Activated naive CD4-positive, alpha-beta T cell treated with anti-CD3 and anti-CD28 coated beads, Interleukin-2, amount 50 U/mL, for 24 hours (primary cell): ENCODE results near the gene TMEM53.

Experiments
- H3K27ac Mint-ChIP-seq: one replicate; pipeline ENCODE4 v1.8.0; 2021; ENCODE audit warnings: mild to moderate bottlenecking, mixed read lengths
- H3K27me3 Mint-ChIP-seq: one replicate; pipeline ENCODE4 v1.8.0; 2021; ENCODE audit warnings: mixed read lengths
- H3K36me3 Mint-ChIP-seq: one replicate; pipeline ENCODE4 v1.8.0; 2021; ENCODE audit warnings: mixed read lengths
- H3K4me1 Mint-ChIP-seq: one replicate; pipeline ENCODE4 v1.8.0; 2021; ENCODE audit warnings: mixed read lengths
- H3K4me3 Mint-ChIP-seq: one replicate; pipeline ENCODE4 v1.8.0; 2021; ENCODE audit warnings: mild to moderate bottlenecking, mixed read lengths
- H3K9me3 Mint-ChIP-seq: one replicate; pipeline ENCODE4 v1.8.0; 2021; ENCODE audit warnings: mixed read lengths

Gene TMEM53

DNA sequence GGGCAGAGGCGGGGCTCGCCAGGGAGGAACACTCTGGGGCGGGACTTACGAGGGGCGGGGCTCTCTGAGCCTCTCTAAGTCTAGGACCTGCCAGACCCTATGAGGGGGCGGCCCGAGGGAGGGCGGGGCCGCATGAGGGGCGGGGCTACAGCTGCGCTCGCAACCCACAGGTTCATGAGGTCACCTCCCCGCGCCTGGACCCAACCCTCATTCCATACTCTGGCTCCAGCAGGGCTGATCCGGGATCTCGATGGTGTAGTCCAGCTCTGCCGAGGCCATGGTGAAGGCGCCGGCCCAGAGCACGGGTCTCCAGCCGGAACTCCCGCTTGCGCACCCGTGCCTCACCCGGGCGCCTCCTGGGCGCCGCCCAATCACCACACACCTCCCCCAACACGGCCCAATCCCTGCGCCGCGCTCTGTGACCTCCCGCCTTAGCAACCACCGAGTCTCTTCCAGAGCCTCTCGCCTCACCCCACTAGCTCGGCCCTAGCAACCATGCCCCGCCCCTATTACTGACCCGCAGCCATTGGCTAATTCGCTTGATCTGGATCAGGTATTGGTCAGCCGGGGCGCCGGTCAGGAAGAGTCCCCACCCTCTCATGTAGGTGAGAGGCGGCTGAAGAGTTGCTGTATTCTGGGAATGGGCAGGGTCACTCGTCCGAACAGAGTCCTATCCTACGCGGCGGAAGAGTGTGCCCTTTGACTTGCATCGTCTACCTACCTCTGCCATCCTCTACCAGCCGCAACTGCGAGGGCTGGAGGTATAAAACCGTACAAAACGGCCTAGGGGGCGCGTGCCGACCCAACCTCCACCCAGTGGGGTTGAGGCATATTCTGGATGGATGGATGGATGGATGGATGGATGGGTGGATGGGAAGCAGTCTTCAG, at the start of gene TMEM53, which contains the start of gene ARMH1:
Gene TMEM53 (minus strand): TSS at position 369 of the 888 bp plus-strand sequence. CDS start 90 bp downstream, at position 279.
Gene ARMH1 (plus strand): TSS at position 602 of the 888 bp plus-strand sequence. CDS start 14,984 bp downstream, outside the sequence.
- H3K27me3 Mint-ChIP-seq, result no peaks in the 10 kb centered on the region
- H3K4me1 Mint-ChIP-seq, result peaks cover 17% of the 10 kb centered on the region
- no peaks in the 10 kb centered on the region for H3K36me3 Mint-ChIP-seq
- no peaks in the 10 kb centered on the region for H3K9me3 Mint-ChIP-seq
- peak within 1 kb of the TSS; percentile 71 for H3K27ac Mint-ChIP-seq
- peak within 1 kb of the TSS; percentile 86 for H3K4me3 Mint-ChIP-seq

- H3K9me3 Mint-ChIP-seq, result no peaks in the 10 kb centered on the region
- peak overlapping the region; percentile 98 for H3K27ac Mint-ChIP-seq
- no peaks in the 10 kb centered on the region for H3K36me3 Mint-ChIP-seq
- H3K4me1 Mint-ChIP-seq, result peaks cover 71% of the 10 kb centered on the region
- no peaks in the 10 kb centered on the region for H3K27me3 Mint-ChIP-seq
- peak overlapping the region; percentile 85 for H3K4me3 Mint-ChIP-seq
Observed at GRCh38 chr1:44723496-44724295, 49.4 kb upstream of the TMEM53 start.

DNA sequence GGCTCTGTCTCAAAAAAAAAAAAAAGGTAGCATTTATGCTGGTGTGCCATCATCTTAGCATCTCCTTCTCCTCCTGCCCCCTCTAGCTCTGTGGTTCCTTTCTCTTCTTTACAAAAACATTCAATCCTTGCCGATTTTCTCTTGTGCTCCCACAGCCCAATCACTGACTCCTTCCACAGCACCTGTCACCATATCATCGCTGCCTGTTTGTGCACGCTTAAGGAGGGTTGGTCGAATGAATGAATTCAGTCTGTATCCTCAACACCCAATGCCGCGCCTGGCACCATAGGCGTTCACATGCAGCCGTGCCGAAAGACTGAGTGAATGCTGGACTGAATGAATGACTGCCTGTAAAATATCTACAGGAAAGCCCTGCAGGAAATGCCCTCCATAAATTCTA, 48.8 kb upstream of the TMEM53 start:
- H3K9me3 Mint-ChIP-seq, result no peaks in the 10 kb centered on the region
- H3K4me1 Mint-ChIP-seq, result peaks cover 73% of the 10 kb centered on the region
- no peaks in the 10 kb centered on the region for H3K36me3 Mint-ChIP-seq
- H3K27ac Mint-ChIP-seq, result peak overlapping the region; percentile 98
- no peaks in the 10 kb centered on the region for H3K27me3 Mint-ChIP-seq
- peak overlapping the region; percentile 85 for H3K4me3 Mint-ChIP-seq

- Mint-ChIP-seq H3K4me1 (peaks cover 76% of the 10 kb centered on the region), H3K36me3 (no peaks in the 10 kb centered on the region), H3K4me3 (peak overlapping the region; percentile 79), H3K27ac (peak overlapping the region; percentile 99), H3K27me3 (no peaks in the 10 kb centered on the region), H3K9me3 (no peaks in the 10 kb centered on the region)
Observed at GRCh38 chr1:44721485-44722361, 47.4 kb upstream of the TMEM53 start.

DNA sequence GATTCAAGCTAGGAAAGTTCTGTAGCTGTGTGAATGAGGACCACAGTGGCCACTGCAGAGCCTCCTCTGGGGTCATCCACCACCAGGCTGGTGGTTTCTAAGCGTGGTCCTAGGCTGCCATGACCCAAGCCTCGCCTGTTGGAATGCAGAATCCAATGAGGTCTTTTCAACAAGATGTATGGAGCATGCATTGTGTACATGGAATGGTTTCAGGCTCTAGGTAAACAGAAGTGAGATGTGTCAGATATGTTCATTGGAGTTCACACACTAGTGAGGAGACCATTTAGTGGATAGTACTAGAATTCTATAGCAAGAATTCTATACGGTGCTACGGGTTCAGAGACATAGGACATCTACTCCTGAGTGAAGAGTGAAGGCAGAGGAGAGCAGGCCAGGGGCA, 46.0 kb upstream of the TMEM53 start:
- H3K36me3 Mint-ChIP-seq, result no peaks in the 10 kb centered on the region
- peaks cover 81% of the 10 kb centered on the region for H3K4me1 Mint-ChIP-seq
- no peaks in the 10 kb centered on the region for H3K9me3 Mint-ChIP-seq
- H3K27ac Mint-ChIP-seq, result peak overlapping the region; percentile 99
- H3K4me3 Mint-ChIP-seq, result peak overlapping the region; percentile 75
- no peaks in the 10 kb centered on the region for H3K27me3 Mint-ChIP-seq

DNA sequence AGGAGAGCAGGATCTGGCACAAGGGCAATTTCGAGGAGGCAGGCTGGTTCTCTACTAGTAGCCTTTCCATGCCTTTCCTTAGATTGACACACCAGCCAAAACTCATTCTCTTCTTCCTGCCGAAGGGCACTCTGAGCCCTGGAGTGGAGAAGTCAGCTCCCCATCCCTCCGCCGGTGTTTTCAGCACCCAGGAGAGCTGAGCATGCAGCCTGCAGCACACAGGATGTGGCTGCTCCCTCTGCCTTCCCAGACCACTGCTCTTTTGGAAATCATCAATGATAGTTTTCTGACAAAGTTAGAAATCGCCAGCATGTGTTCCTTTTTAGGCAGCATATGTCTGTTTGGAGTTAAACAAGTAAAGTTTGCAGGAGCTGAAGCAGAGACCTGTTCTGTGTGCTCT, 45.0 kb upstream of the TMEM53 start:
- Mint-ChIP-seq H3K4me3 (no peak overlapping the region), H3K27me3 (no peaks in the 10 kb centered on the region), H3K9me3 (no peaks in the 10 kb centered on the region), H3K36me3 (no peaks in the 10 kb centered on the region), H3K27ac (no peak overlapping the region), H3K4me1 (peaks cover 81% of the 10 kb centered on the region)

- H3K4me3 Mint-ChIP-seq, result peak overlapping the region; percentile 15
- no peak overlapping the region for H3K27ac Mint-ChIP-seq
- H3K9me3 Mint-ChIP-seq, result no peaks in the 10 kb centered on the region
- no peaks in the 10 kb centered on the region for H3K36me3 Mint-ChIP-seq
- no peaks in the 10 kb centered on the region for H3K27me3 Mint-ChIP-seq
- H3K4me1 Mint-ChIP-seq, result peaks cover 72% of the 10 kb centered on the region
Observed at GRCh38 chr1:44718091-44718490, 43.8 kb upstream of the TMEM53 start.

DNA sequence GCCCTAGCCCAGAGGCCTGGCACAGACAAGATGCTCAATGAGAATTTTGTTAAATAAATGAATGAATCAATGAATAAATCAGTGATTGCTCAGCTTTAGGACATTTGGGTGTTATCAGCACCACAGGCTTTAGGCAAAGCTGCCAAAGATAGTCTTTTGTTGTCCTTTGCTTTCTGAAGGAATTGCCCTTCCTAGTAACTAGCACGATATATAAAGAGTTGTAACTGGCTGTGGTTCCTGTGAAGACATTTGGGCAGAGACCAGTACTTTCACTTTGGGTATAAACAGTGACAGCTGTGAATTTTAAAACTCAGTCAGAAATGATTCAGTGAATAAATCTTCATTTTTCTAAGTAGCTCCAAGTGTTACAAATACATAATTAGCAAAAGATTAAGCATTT, 43.4 kb upstream of the TMEM53 start:
- no peaks in the 10 kb centered on the region for H3K36me3 Mint-ChIP-seq
- H3K27me3 Mint-ChIP-seq, result no peaks in the 10 kb centered on the region
- H3K4me1 Mint-ChIP-seq, result peaks cover 69% of the 10 kb centered on the region
- no peak overlapping the region for H3K27ac Mint-ChIP-seq
- H3K4me3 Mint-ChIP-seq, result peak overlapping the region; percentile 15
- H3K9me3 Mint-ChIP-seq, result no peaks in the 10 kb centered on the region

GRCh38 chr1:44717156-44717555, 42.9 kb upstream of the TMEM53 start:
- Mint-ChIP-seq H3K4me1 (peaks cover 68% of the 10 kb centered on the region), H3K4me3 (no peak overlapping the region), H3K27ac (no peak overlapping the region), H3K27me3 (no peaks in the 10 kb centered on the region), H3K9me3 (no peaks in the 10 kb centered on the region), H3K36me3 (no peaks in the 10 kb centered on the region)

DNA sequence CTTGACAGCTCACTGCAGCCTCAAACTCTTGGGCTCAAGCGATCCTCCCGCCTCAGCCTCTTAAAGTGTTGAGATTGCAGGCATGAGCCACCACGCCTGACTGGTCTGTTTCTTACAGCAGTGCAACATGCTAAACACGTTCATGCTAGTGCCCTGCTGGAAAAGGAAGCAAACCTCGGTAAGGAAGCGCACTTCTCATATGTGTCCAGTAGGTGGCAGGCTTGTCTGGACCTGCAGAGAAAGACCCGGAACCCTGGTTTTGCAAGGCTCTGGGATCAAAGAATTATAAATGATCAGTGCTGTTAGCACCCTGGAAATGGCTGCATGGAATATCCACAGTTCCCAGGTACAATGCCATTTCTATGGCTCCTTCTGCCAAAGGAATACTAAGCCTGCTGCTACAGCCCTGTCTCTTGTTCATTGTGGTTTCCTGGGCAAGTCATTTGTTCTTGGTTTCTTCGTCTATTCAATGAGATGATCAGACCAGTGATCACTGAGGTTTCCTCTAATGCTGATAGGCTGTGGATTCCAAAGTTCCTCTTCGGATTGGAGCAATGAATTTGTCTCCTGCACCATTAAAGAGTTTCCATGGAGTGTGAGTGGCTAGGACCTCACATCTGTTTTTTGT, 40.8 kb upstream of the TMEM53 start:
- Mint-ChIP-seq H3K4me1 (peaks cover 47% of the 10 kb centered on the region), H3K27ac (no peak overlapping the region), H3K4me3 (no peak overlapping the region), H3K36me3 (no peaks in the 10 kb centered on the region), H3K27me3 (no peaks in the 10 kb centered on the region), H3K9me3 (no peaks in the 10 kb centered on the region)

DNA sequence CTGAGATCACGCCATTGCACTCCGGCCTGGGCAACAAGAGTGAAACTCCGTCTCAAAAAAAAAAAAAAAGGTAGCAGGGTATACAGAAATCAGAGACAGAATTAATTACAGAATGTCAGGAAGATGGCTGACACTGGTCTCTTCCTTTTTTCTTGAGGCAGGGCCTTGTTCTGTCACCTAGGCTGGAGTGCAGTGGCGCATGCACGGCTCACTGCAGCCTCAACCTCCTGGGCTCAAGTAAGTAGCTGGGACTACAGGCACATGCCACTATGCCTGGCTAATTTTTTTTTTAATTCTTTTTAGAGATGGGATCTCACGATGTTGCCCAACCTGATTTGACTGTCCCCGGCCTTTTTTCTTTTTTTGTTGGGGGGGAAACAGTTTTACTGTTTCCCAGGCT, 40.3 kb upstream of the TMEM53 start:
- Mint-ChIP-seq H3K4me3 (no peak overlapping the region), H3K4me1 (peaks cover 43% of the 10 kb centered on the region), H3K9me3 (no peaks in the 10 kb centered on the region), H3K36me3 (no peaks in the 10 kb centered on the region), H3K27me3 (no peaks in the 10 kb centered on the region), H3K27ac (no peak overlapping the region)

GRCh38 chr1:44713321-44713781, 39.1 kb upstream of the TMEM53 start:
- Mint-ChIP-seq H3K27ac (no peak overlapping the region), H3K4me1 (peaks cover 33% of the 10 kb centered on the region), H3K27me3 (no peaks in the 10 kb centered on the region), H3K9me3 (no peaks in the 10 kb centered on the region), H3K4me3 (no peak overlapping the region), H3K36me3 (no peaks in the 10 kb centered on the region)

DNA sequence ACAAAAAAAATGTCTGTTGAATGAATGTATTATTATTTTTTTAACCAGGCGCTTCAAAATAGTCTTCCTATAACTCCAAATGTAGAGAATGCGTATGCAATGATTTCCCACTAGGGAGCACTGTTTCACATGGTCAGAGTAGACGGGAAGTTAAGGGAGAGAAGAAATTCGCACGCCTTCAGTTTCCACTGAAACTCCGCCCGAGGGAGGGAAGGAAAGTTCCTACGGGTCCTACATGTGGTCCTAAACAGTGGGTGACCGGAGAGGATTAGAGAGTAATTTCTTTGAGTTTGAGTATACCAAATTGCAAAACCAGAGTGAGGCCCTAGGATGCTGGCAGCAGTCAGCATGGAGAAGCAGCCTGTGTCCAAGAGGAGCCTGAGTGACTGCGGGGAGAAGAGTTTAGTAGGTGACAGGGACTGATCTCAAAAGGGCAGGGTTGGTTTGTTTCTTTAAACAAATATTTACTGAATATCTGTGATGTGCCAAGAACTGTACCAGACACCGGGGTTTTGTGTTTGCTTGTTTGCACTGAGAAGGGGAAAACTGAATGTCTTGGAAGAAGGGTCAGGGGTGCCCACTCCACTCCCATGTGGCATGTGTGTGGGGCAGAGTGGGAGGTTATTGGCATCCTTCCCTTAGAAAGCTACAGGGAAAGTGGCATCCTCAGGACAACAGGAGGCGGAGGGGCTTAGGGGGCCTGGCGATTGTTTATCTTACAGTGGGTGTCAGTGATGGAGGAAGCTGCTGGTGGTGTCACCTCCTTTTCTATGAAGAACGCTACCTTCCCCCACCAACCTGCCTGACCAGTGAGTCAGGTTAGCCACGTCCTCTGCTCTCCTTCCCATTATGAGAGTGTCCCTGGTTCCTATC, 33.9 kb upstream of the TMEM53 start:
- H3K4me3 Mint-ChIP-seq, result peak overlapping the region; percentile 72
- H3K27ac Mint-ChIP-seq, result peak overlapping the region; percentile 19
- no peaks in the 10 kb centered on the region for H3K27me3 Mint-ChIP-seq
- H3K9me3 Mint-ChIP-seq, result no peaks in the 10 kb centered on the region
- peaks cover 9% of the 10 kb centered on the region for H3K4me1 Mint-ChIP-seq
- no peaks in the 10 kb centered on the region for H3K36me3 Mint-ChIP-seq
